ENCODE measurements around the gene RYR3.

- TF ChIP-seq ZNF8 (CRISPR knock-in tag; IDR thresholded peaks at IDR 0.05) (no peak), TOX (CRISPR knock-in tag; IDR thresholded peaks at IDR 0.05; ENCODE audit: borderline replicate concordance) (no peak), TSHZ2 (CRISPR knock-in tag; IDR thresholded peaks at IDR 0.05) (no peak), ARNTL (CRISPR knock-in tag; IDR thresholded peaks at IDR 0.05; ENCODE audit: borderline replicate concordance, low read depth) (no peak), ZNF565 (CRISPR knock-in tag; conservative IDR thresholded peaks at IDR 0.05; ENCODE audit: low read depth) (no peak), ZFP3 (CRISPR knock-in tag; IDR thresholded peaks at IDR 0.05) (no peak), RARB (CRISPR knock-in tag; IDR thresholded peaks at IDR 0.05) (no peak), ZC3H10 (CRISPR knock-in tag; IDR thresholded peaks at IDR 0.05) (no peak), CSDC2 (CRISPR knock-in tag; IDR thresholded peaks at IDR 0.05) (no peak), ZNF70 (CRISPR knock-in tag; IDR thresholded peaks at IDR 0.05) (no peak), GLIS3 (CRISPR knock-in tag; IDR thresholded peaks at IDR 0.05) (no peak), ESRRG (CRISPR knock-in tag; IDR thresholded peaks at IDR 0.05) (no peak)
- TF ChIP-seq, protein P1, sequence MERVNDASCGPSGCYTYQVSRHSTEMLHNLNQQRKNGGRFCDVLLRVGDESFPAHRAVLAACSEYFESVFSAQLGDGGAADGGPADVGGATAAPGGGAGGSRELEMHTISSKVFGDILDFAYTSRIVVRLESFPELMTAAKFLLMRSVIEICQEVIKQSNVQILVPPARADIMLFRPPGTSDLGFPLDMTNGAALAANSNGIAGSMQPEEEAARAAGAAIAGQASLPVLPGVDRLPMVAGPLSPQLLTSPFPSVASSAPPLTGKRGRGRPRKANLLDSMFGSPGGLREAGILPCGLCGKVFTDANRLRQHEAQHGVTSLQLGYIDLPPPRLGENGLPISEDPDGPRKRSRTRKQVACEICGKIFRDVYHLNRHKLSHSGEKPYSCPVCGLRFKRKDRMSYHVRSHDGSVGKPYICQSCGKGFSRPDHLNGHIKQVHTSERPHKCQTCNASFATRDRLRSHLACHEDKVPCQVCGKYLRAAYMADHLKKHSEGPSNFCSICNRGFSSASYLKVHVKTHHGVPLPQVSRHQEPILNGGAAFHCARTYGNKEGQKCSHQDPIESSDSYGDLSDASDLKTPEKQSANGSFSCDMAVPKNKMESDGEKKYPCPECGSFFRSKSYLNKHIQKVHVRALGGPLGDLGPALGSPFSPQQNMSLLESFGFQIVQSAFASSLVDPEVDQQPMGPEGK (CRISPR knock-in tag; IDR thresholded peaks at IDR 0.05; ENCODE audit: borderline replicate concordance) = no peak
- TF ChIP-seq, protein P2, sequence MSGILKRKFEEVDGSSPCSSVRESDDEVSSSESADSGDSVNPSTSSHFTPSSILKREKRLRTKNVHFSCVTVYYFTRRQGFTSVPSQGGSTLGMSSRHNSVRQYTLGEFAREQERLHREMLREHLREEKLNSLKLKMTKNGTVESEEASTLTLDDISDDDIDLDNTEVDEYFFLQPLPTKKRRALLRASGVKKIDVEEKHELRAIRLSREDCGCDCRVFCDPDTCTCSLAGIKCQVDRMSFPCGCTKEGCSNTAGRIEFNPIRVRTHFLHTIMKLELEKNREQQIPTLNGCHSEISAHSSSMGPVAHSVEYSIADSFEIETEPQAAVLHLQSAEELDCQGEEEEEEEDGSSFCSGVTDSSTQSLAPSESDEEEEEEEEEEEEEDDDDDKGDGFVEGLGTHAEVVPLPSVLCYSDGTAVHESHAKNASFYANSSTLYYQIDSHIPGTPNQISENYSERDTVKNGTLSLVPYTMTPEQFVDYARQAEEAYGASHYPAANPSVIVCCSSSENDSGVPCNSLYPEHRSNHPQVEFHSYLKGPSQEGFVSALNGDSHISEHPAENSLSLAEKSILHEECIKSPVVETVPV (CRISPR knock-in tag; IDR thresholded peaks at IDR 0.05) = no peak
Observed at GRCh38 chr15:33433821-33434220, 123.1 kb downstream of the RYR3 start.
